A549 (cell line): Measurements from ENCODE around the gene DOCK1. TPM values are rescaled to one million over a fixed set of nuclear protein-coding genes. Genes with fewer than 3 reads are reported as not detected.

ENCODE experiments used
- ATAC-seq, 2 experiments: fragments of 200-7000 bp in 1 of 2; fragments of >200 bp in 1 of 2; cut with Nextera tagmentation in 1 of 2; cut with Tn5 transposase in 1 of 2; 3 replicates each; pipeline versions ENCODE4 v1.8.0 to v1.9.1; 2018 to 2020; ENCODE audit warnings: mild to moderate bottlenecking in 1 of 2, moderate library complexity in 1 of 2
- CTCF ChIA-PET: fragments of 300-600 bp; sonication (Branson Sonifier 250); formaldehyde crosslinking; extraction: SDS; loops from one replicate; lab custom pipeline; 2021; ENCODE audit warnings: antibody characterized with exemption, inconsistent platforms; lab: Yijun Ruan, JAX
- POLR2A ChIA-PET: fragments of 350-600 bp; formaldehyde crosslinking; extraction: SDS; loops from one replicate; lab custom pipeline; 2021; ENCODE audit warnings: antibody characterized with exemption, inconsistent platforms; lab: Yijun Ruan, JAX
- DNase-seq, 2 experiments: peaks; one replicate each; pipeline versions ENCODE4 v3.0.0 to v3.0.0-alpha.2; 2011 to 2016; ENCODE audit warnings: low read depth in 1 of 2, low spot score in 1 of 2
- FAIRE-seq: peaks from 2 replicates; lab custom pipeline; 2011; peaks lifted over from hg19 to GRCh38; lab: Jason Lieb, UNC
- H3K27ac ChIP-seq, 2 experiments: fragments of >200 bp; sonication (Bioruptor Twin); formaldehyde crosslinking; 3 replicates each; pipeline ENCODE4 v1.5.1; 2016 to 2017
- H3K4me1 ChIP-seq: fragments of >200 bp; sonication (Bioruptor Twin); formaldehyde crosslinking; 3 replicates; pipeline ENCODE4 v1.6.1; 2016
- H3K4me2 ChIP-seq: fragments of >200 bp; sonication (Bioruptor Twin); formaldehyde crosslinking; 3 replicates; pipeline ENCODE4 v1.6.1; 2016
- H3K4me3 ChIP-seq: fragments of >200 bp; sonication (Bioruptor Twin); formaldehyde crosslinking; 3 replicates; pipeline ENCODE4 v1.5.1; 2016
- H3K9me3 ChIP-seq: fragments of >200 bp; sonication (Bioruptor Twin); formaldehyde crosslinking; 3 replicates; pipeline ENCODE4 v1.6.1; 2016
- BHLHE40 ChIP-seq: IDR thresholded peaks from 2 replicates; pipeline ENCODE4 v1.6.1; 2012; ENCODE audit warnings: low read depth, low read length, inconsistent platforms
- CBX2 ChIP-seq: fragments of 200-600 bp; sonication (generic); IDR thresholded peaks from 2 replicates; pipeline ENCODE4 v1.6.1; 2016; ENCODE audit warnings: low read depth, mild to moderate bottlenecking, borderline replicate concordance
- CEBPB ChIP-seq, 2 experiments: fragments of >200 bp in 1 of 2; sonication (Bioruptor Twin) in 1 of 2; formaldehyde crosslinking in 1 of 2; IDR thresholded peaks; 2 replicates each; pipeline ENCODE4 v1.6.1; 2012 to 2016
- CHD2 ChIP-seq: fragments of 150-350 bp; IDR thresholded peaks from 2 replicates; pipeline ENCODE4 v1.6.1; 2014; ENCODE audit warnings: low read length; ENCODE audit not compliant: partially characterized antibody
- EHF ChIP-seq: fragments of 250-450 bp; sonication (Bioruptor Pico); IDR thresholded peaks from 2 replicates; pipeline ENCODE4 v1.5.0; 2020; ENCODE audit warnings: mild to moderate bottlenecking
- ESRRA ChIP-seq: fragments of 150-350 bp; IDR thresholded peaks from 2 replicates; pipeline ENCODE4 v1.6.1; 2014; ENCODE audit warnings: mild to moderate bottlenecking, low read length, borderline replicate concordance
- FOXS1 ChIP-seq: fragments of 250-450 bp; sonication (Bioruptor Pico); IDR thresholded peaks from 2 replicates; pipeline ENCODE4 v1.5.0; 2020; ENCODE audit warnings: mild to moderate bottlenecking, moderate library complexity
- HDAC2 ChIP-seq: fragments of 200-600 bp; sonication (generic); IDR thresholded peaks from 2 replicates; pipeline ENCODE4 v1.6.1; 2016
- HOXB13 ChIP-seq: fragments of 250-450 bp; sonication (Bioruptor Pico); IDR thresholded peaks from 2 replicates; pipeline ENCODE4 v1.5.0; 2020; ENCODE audit warnings: low read depth, mild to moderate bottlenecking, moderate library complexity
- JUNB ChIP-seq: fragments of >200 bp; sonication (Bioruptor Twin); formaldehyde crosslinking; IDR thresholded peaks from 2 replicates; pipeline ENCODE4 v1.6.1; 2016
- KDM5A ChIP-seq: fragments of 200-600 bp; sonication (generic); IDR thresholded peaks from 2 replicates; pipeline ENCODE4 v1.6.1; 2016; ENCODE audit warnings: antibody characterized with exemption, mild to moderate bottlenecking
- MYC ChIP-seq: IDR thresholded peaks from 2 replicates; pipeline ENCODE4 v1.6.1; 2012; ENCODE audit warnings: mild to moderate bottlenecking, inconsistent platforms, low read length, improper control_type of control experiment, borderline replicate concordance
- POLR2AphosphoS2 ChIP-seq: conservative IDR thresholded peaks from 2 replicates; pipeline ENCODE4 v1.6.1; 2012; ENCODE audit warnings: low read length, improper control_type of control experiment, inconsistent platforms
- RCOR1 ChIP-seq: fragments of 150-350 bp; IDR thresholded peaks from 2 replicates; pipeline ENCODE4 v1.6.1; 2014; ENCODE audit warnings: antibody characterized with exemption, low read length, low read depth
- SMC3 ChIP-seq: fragments of >200 bp; sonication (Bioruptor Twin); formaldehyde crosslinking; IDR thresholded peaks from 3 replicates; pipeline ENCODE4 v1.6.1; 2018; ENCODE audit warnings: inconsistent platforms
- SREBF2 ChIP-seq: fragments of 450-650 bp; IDR thresholded peaks from 2 replicates; pipeline ENCODE4 v1.6.1; 2014; ENCODE audit warnings: mild to moderate bottlenecking, moderate library complexity
- TP53 ChIP-seq: fragments of 250-450 bp; sonication (Bioruptor Pico); IDR thresholded peaks from 2 replicates; pipeline ENCODE4 v1.5.0; 2021; ENCODE audit warnings: mild to moderate bottlenecking, moderate library complexity
- ZC3H11A ChIP-seq: fragments of 450-650 bp; IDR thresholded peaks from 2 replicates; pipeline ENCODE4 v1.6.1; 2014; ENCODE audit warnings: antibody characterized with exemption, mild to moderate bottlenecking
- ZFP36 ChIP-seq: fragments of 450-650 bp; IDR thresholded peaks from 2 replicates; pipeline ENCODE4 v1.6.1; 2014; ENCODE audit warnings: borderline replicate concordance; ENCODE audit not compliant: partially characterized antibody
- ZSCAN20 ChIP-seq: fragments of 250-450 bp; sonication (Bioruptor Pico); IDR thresholded peaks from 2 replicates; pipeline ENCODE4 v1.8.0; 2022; ENCODE audit warnings: mild to moderate bottlenecking, moderate library complexity
- WGBS: methylation state at CpG from one replicate; pipeline ENCODE4 v1.1.6; 2017; ENCODE audit errors: missing lambda C conversion rate; 5-methylcytosine and 5-hydroxymethylcytosine counted together
- polyA plus RNA-seq, 4 experiments: library from polyadenylated mRNA; depleted of rRNA in 3 of 4; stranded (reverse); fragments of >200 nt; fragmentation: RNase III in 1 of 4; extraction: RNeasy Plus Mini Kit Qiagen cat#74134 plus additional on column Dnase treatment in 1 of 4; gene quantifications; 2 replicates in 3 of 4; 3 replicates in 1 of 4; pipeline ENCODE4 v1.2.3, GENCODE V29; 2011 to 2017
- TF ChIP-seq, protein P1 (sequence below): fragments of 250-450 bp; sonication (Bioruptor Pico); IDR thresholded peaks from 2 replicates; pipeline ENCODE4 v1.5.0; 2021; ENCODE audit warnings: mild to moderate bottlenecking, moderate library complexity, borderline replicate concordance
- TF ChIP-seq, protein P2 (sequence below): fragments of >200 bp; sonication (Bioruptor Twin); formaldehyde crosslinking; IDR thresholded peaks from 3 replicates; pipeline ENCODE4 v1.6.1; 2016
- TF ChIP-seq, protein P3 (sequence below): fragments of 250-450 bp; sonication (Bioruptor Pico); IDR thresholded peaks from 2 replicates; pipeline ENCODE4 v1.5.0; 2020; ENCODE audit warnings: low read depth, mild to moderate bottlenecking, moderate library complexity
- TF ChIP-seq, protein P4 (sequence below): fragments of >200 bp; sonication (Bioruptor Twin); formaldehyde crosslinking; IDR thresholded peaks from 2 replicates; pipeline ENCODE4 v1.6.1; 2016
- TF ChIP-seq, protein P5 (sequence below): IDR thresholded peaks from 2 replicates; pipeline ENCODE4 v1.6.1; 2012; ENCODE audit warnings: low read depth, borderline replicate concordance
- TF ChIP-seq, protein P6 (sequence below): IDR thresholded peaks from 2 replicates; pipeline ENCODE4 v1.6.1; 2012

Gene DOCK1
- polyA plus RNA-seq, 2 of the 4 experiments (the other 2 are of a cell fraction): 22.6 to 28.2 TPM

DNA sequence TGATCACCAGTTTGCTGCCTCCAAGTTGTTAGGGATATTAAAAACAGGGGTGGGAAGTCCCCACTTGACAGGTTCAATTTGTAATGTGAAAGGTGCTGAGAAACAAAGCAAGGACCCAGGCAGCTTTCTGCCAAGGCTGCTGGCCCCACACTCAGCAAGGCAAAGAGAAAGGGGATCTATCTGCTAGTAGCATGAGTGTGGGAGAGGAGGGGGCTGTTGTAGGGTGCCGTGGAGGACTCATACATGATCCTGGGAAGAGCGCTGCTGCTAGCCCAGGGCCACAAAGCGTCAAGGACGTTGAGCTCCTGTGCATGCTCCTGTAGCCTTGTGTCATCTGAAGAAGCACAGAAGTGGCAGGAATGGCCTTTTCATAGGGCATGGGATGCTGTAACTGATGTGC is 387.7 kb downstream of the DOCK1 start:
- CTCF ChIA-PET: no interaction called here
- H3K4me2 ChIP-seq: no peak overlapping the region
- TF ChIP-seq ZSCAN20 (CRISPR knock-in tag) (no peak), MYC (no peak), SMC3 (no peak), ZFP36 (no peak), ZC3H11A (no peak), FOXS1 (CRISPR knock-in tag) (no peak), ESRRA (no peak), CBX2 (no peak), TP53 (CRISPR knock-in tag) (no peak), BHLHE40 (no peak), KDM5A (no peak), SREBF2 (no peak), POLR2AphosphoS2 (no peak), CHD2 (no peak)
- TF ChIP-seq, protein P1, sequence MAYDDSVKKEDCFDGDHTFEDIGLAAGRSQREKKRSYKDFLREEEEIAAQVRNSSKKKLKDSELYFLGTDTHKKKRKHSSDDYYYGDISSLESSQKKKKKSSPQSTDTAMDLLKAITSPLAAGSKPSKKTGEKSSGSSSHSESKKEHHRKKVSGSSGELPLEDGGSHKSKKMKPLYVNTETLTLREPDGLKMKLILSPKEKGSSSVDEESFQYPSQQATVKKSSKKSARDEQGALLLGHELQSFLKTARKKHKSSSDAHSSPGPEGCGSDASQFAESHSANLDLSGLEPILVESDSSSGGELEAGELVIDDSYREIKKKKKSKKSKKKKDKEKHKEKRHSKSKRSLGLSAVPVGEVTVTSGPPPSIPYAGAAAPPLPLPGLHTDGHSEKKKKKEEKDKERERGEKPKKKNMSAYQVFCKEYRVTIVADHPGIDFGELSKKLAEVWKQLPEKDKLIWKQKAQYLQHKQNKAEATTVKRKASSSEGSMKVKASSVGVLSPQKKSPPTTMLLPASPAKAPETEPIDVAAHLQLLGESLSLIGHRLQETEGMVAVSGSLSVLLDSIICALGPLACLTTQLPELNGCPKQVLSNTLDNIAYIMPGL (CRISPR knock-in tag): no peak
- TF ChIP-seq, protein P2, sequence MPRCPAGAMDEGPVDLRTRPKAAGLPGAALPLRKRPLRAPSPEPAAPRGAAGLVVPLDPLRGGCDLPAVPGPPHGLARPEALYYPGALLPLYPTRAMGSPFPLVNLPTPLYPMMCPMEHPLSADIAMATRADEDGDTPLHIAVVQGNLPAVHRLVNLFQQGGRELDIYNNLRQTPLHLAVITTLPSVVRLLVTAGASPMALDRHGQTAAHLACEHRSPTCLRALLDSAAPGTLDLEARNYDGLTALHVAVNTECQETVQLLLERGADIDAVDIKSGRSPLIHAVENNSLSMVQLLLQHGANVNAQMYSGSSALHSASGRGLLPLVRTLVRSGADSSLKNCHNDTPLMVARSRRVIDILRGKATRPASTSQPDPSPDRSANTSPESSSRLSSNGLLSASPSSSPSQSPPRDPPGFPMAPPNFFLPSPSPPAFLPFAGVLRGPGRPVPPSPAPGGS: no peak
- TF ChIP-seq, protein P3, sequence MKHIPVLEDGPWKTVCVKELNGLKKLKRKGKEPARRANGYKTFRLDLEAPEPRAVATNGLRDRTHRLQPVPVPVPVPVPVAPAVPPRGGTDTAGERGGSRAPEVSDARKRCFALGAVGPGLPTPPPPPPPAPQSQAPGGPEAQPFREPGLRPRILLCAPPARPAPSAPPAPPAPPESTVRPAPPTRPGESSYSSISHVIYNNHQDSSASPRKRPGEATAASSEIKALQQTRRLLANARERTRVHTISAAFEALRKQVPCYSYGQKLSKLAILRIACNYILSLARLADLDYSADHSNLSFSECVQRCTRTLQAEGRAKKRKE (CRISPR knock-in tag): no peak
- TF ChIP-seq, protein P4, sequence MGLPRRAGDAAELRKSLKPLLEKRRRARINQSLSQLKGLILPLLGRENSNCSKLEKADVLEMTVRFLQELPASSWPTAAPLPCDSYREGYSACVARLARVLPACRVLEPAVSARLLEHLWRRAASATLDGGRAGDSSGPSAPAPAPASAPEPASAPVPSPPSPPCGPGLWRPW: no peak
- peaks cover 9% of the 10 kb centered on the region; the same call in 2 of the 3 replicates for H3K9me3 ChIP-seq
- no peak overlapping the region for H3K27ac ChIP-seq
- H3K4me1 ChIP-seq: no peaks in the 10 kb centered on the region
- POLR2A ChIA-PET: no interaction called here
- H3K4me3 ChIP-seq: no peak overlapping the region
- DNase-seq (no peak), FAIRE-seq (no peak), ATAC-seq (no peak)
- WGBS: 96% methylated on average over 4 of the region's 4 CpGs

DNA sequence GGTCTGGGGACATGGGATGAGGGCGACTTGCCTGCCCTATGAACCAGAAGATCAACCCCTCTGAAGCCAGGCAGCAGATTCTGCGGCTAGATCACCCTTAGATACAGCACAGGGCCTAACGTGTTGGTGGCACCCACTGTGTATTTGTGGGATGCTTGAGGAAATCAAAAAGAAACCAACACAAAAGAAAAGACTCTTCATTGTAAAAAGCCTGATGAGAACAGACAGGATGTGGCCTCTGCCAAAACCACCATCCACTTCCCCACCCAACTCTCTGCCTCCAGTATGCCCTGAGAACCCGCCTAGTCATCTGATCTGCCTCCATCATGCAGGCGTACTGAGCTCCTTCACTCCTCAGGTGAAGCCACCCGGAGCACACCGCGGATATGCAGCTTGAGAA is 388.4 kb downstream of the DOCK1 start:
- no peak overlapping the region for H3K27ac ChIP-seq
- H3K4me2 ChIP-seq: no peak overlapping the region
- DNase-seq (no peak), FAIRE-seq (no peak), ATAC-seq (no peak)
- 94% methylated on average over 8 of the region's 8 CpGs for WGBS
- no peaks in the 10 kb centered on the region for H3K4me1 ChIP-seq
- ChIA-PET CTCF (no interaction called here), POLR2A (no interaction called here)
- TF ChIP-seq JUNB: no peak
- no peak for TF ChIP-seq HOXB13 (CRISPR knock-in tag)
- peaks cover 3% of the 10 kb centered on the region; the same call in 1 of the 3 replicates for H3K9me3 ChIP-seq
- H3K4me3 ChIP-seq: no peak overlapping the region

DNA sequence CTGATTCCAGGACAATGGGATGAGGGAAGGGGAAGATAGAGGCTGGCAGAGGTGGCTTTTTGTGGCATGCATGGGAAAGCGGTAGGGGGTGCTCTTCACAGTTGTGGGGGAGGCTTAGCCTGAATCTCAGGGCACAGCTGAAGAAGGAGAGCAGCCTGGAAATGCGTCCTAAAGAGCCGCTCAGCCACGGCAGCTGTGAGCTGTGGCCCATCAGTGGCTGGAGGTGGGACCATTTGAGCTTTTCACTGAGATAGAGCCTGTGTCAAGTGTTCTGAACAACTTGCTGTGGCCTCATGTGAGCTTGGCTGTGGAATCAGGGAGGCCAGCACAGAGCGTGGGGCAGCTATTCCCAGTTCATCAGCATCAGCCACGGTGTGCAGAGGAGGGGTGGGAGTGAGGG is 391.5 kb downstream of the DOCK1 start:
- CTCF ChIA-PET: interaction anchor here (0.9 kb wide), 1 partner anchor 222 kb away, joined by 5 read pairs; no protein-coding TSS in a partner anchor
- POLR2A ChIA-PET: no interaction called here
- 100% methylated on average over 5 of the region's 6 CpGs for whole genome bisulfite sequencing
- Histone ChIP-seq H3K4me2 (no peak overlapping the region), H3K27ac (no peak overlapping the region), H3K4me3 (no peak overlapping the region), H3K9me3 (no peaks in the 10 kb centered on the region), H3K4me1 (no peaks in the 10 kb centered on the region)
- ATAC-seq (no peak), DNase-seq (no peak), FAIRE-seq (no peak)
- TF ChIP-seq SREBF2 (no peak), BHLHE40 (no peak), RCOR1 (no peak), EHF (CRISPR knock-in tag) (no peak), HDAC2 (no peak), CEBPB (IDR thresholded peaks at IDR 0.05) (no peak), ZC3H11A (no peak)
- TF ChIP-seq, protein P5, sequence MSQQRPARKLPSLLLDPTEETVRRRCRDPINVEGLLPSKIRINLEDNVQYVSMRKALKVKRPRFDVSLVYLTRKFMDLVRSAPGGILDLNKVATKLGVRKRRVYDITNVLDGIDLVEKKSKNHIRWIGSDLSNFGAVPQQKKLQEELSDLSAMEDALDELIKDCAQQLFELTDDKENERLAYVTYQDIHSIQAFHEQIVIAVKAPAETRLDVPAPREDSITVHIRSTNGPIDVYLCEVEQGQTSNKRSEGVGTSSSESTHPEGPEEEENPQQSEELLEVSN: no peak
- TF ChIP-seq, protein P6, sequence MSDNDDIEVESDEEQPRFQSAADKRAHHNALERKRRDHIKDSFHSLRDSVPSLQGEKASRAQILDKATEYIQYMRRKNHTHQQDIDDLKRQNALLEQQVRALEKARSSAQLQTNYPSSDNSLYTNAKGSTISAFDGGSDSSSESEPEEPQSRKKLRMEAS: no peak
